Measurements from ENCODE around the gene HEG1.

DNA sequence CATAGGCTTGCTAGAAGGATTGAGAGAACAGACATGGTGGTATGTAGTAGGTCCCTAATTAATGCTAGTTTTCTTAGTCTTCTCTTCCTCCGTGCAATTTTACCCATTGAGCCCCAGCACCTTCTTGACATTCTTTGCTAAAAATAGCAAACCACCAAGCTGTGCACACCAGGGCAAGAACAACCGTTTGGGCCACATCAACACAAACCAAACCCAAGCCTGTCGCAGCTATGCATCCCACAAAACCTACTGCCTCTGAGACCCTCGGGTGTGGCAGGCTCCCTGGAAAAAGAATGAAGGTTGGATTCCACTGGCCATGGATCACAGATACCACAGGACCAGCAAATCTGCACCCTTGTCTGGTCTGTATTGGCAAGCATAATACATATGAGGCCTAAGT lies 27.1 kb downstream of the HEG1 start:
- TF ChIP-seq, protein P1, sequence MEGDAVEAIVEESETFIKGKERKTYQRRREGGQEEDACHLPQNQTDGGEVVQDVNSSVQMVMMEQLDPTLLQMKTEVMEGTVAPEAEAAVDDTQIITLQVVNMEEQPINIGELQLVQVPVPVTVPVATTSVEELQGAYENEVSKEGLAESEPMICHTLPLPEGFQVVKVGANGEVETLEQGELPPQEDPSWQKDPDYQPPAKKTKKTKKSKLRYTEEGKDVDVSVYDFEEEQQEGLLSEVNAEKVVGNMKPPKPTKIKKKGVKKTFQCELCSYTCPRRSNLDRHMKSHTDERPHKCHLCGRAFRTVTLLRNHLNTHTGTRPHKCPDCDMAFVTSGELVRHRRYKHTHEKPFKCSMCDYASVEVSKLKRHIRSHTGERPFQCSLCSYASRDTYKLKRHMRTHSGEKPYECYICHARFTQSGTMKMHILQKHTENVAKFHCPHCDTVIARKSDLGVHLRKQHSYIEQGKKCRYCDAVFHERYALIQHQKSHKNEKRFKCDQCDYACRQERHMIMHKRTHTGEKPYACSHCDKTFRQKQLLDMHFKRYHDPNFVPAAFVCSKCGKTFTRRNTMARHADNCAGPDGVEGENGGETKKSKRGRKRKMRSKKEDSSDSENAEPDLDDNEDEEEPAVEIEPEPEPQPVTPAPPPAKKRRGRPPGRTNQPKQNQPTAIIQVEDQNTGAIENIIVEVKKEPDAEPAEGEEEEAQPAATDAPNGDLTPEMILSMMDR (IDR thresholded peaks at IDR 0.05; ENCODE audit: poor library complexity), result no peak
- TF ChIP-seq EZH2 (IDR thresholded peaks at IDR 0.05; ENCODE audit: borderline replicate concordance), result no peak
- no peak for TF ChIP-seq EZH2phosphoT487 (IDR thresholded peaks at IDR 0.05; ENCODE audit: low read depth, severe bottlenecking, unreplicated experiment)
